Measurements from ENCODE around the gene PTGDS.

The PTGDS gene

DNA sequence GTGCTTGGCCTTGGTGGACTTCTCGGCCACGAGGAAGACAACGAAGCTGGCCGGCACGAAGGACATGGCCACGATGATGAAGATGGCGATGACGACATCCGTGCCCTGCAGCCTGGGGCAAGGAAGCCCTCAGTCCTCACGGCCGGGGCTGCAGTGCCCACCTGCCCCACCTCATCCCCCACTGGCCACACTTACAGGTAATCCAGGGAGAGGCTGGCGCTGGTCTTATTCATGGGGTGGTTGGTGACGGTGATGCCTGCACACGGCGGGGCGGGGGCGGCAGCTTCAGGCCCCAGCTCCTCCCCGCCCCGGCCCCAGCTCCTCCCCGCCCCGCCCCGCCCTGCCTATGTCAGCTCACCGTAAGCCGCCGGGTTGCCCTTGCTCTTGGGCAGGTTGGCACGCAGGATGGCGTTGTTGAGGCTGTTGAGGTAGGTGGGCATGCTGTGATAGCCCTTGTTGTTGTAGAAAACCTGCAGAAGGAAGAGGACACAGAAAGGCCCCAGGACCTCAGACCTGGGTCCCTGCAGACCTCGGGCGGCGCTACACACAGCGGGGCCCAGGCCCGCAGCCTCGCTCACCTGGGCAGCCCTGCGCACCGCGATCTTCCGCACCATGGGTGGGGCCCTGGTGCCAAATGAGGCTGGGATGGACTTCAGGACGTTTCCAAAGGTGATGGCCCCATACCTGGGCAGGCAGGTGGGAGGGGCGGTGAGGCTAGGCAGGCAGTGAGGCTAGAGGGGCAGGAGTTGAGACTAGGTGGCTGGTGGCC is 34.8 kb downstream of the PTGDS start:
- DNase-seq, result no peak

DNA sequence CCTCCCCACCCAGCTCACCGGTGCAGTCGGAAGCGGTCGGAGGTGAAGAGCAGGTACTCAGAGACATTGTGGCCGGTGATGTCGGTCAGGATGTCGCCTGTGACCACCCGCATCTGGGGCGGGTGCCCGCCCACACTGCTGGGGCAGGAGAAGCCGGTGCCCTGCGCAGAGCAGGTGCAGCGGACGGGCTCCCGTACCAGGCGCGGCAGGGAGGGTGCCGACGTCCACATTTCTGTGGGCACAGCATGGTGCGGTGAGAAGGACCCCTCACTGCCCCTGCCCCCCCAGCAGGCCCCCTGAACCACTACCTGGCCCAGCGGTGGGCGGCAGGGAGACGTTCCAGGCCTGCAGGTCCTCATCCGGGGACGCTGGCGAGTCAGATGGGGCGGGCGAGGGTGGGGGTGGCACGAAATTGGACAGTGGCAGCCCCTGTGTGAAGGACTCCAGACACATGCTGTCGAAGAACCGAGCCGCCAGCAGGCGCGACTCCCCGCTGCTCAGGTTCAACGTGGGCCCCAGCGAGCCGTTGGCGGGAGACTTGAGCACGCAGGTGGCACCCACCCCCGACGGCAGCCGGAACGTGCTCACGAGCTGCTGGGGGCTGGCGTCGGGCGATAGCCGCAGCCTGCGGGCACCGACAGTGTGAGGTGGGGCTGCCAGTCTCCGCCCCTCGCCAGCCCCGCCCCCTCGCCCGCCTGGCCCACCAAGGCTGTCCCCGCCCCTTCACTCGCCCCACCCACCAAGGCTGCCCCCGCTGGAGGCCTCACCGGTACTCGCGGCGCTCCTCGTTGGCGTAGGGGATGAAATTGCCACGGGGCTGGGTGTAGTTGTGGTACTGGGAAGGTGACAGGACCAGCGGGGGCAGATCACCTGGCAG is 35.6 kb downstream of the PTGDS start:
- DNase-seq, result no peak

DNA sequence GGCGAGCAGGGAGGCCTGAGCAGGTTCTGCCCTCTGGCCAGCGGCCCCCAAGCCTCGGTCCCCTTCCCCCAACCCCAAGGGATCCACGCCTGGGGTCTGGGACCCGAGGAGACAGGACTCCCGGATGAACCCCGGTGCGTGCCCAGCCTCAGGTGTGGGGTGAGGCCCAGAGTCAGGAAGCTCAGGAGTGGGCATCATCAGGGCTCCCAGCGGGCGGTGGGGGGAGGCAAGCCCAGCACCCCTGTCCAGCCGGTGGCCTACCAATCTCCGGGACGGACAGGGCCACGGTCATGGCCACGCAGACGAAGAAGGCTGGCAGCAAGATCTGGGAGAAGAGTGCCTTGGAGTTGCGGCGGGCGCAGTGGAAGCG is 36.3 kb downstream of the PTGDS start:
- DNase-seq, result no peak

DNA sequence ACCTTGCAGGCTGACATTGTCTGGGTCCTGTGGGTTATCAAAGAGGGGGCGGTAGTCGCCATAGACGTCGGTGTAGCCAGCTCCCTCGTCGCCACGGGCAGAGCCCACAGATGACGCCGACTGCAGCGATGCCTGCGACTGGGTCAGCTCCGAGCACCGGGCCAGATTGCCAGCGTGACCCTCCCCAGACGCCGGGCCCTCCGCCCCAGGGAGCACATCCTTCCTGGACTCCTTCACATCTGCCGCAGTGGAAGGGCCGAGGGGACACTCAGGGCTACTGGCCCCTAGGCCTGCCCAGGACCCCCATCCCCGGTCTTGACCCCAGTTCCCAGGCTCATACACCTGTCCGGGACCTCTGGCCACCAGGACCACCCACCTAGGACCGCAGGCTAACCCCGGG is 36.9 kb downstream of the PTGDS start:
- no peak for DNase-seq

DNA sequence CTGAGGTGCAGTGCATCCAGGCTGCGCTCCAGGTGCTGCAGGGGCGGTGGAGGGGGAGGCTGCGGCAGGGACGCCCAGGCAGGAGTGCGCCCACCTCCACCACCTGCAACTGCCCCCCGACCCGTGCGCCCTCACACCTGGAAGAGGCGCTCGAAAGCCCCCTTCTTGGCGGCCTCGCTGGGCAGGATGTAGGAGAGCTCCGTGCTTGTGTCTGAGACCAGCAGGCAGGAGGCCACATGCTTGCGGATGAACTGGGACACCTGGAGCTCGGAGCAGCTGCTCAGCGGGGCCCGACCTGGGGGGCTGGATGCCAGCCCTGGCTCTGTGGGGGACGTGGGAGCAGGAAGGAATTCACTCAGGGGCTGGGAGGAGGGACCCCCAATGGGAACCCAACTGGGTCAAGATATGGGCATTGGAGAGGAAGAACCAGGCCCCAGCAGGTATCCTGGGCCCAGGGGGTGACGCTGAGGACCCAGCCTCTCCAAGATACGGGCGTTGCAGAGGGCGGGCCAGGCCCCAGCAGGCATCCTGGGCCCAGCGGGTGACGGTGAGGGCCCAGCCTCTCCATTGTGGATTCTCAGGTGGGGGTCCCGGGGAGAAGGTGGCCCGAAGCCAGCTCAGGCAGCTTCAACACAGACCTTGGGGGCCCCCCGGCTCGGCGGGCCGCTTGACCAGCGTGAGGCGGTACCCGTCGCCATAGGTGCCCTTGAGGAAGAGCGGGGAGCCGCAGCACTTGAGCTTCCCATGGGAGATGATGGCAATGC is 37.7 kb downstream of the PTGDS start:
- no peak for DNase-seq

DNA sequence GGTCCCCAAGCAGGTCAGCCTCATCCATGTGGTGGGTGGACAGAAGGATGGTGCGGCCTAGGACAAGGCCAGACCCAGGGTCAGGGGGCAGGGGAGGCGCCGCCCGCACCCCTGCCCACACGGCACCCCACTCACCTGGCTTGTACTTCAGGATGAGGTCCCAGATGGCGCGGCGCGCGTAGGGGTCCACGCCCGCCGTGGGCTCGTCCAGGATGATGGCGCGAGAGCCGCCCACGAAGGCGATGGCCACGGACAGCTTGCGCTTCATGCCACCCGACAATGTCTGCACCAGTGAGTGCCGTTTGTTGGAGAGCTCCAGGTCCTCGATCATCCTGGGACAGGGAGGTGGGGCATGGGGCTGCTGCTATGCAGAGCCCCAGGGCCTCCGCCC is 38.2 kb downstream of the PTGDS start:
- DNase-seq, result no peak

DNA sequence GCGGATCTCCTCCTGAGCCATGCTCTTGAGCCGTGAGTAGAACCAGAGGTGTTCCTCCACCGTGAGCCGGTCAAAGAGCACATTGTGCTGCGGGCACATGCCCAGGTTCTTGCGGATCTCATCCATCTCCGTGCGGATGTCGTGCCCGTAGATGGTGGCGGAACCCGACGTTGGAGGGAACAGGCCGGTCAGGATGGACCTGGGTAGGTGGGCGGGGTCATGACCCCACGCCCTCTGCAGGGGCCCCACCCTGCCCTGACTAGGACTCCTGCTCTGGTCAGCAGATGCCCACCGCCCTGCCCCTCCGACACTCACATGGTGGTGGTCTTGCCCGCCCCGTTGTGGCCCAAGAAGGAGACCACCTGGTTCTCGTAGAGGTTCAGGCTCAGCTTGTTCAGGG is 38.7 kb downstream of the PTGDS start:
- no peak for DNase-seq

DNA sequence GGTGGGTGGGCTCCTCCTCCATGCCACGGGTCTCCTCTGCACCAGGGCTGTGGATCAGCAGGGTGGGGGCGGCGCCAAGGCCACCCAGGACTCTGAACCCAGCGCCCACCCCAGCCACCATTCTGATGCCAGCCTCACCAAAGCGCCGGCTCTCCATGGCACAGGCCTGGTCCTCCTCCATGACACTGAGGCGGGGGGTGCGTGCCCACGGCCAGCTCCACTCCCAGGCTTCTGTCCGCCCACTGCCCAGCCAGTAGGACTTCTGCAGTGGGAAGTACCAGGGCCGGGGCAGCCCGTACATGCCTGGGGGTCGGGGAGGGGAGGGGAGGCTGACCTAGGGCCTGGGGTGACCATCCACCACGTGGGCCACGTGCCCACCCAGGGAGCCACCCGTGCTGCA is 39.1 kb downstream of the PTGDS start:
- no peak for DNase-seq

DNA sequence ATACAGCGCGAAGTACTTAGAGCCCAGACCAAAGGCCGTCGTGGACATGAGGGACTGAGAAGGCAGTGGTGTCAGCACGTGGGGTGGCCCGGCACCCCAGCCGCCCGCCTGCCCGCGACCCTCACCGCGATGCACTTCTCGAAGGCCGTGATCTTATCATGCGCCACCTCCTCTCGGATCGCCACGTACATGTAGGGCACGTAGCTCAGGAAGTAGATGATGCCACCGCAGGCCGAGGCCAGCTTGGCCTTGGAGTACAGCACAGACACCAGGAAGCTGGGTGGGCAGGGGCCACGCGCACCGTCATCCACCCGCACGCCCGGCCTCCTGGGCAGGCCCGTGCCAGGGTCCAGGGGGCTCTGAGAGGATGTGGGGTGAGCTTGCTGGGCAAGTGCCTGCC is 39.8 kb downstream of the PTGDS start:
- DNase-seq, result no peak

DNA sequence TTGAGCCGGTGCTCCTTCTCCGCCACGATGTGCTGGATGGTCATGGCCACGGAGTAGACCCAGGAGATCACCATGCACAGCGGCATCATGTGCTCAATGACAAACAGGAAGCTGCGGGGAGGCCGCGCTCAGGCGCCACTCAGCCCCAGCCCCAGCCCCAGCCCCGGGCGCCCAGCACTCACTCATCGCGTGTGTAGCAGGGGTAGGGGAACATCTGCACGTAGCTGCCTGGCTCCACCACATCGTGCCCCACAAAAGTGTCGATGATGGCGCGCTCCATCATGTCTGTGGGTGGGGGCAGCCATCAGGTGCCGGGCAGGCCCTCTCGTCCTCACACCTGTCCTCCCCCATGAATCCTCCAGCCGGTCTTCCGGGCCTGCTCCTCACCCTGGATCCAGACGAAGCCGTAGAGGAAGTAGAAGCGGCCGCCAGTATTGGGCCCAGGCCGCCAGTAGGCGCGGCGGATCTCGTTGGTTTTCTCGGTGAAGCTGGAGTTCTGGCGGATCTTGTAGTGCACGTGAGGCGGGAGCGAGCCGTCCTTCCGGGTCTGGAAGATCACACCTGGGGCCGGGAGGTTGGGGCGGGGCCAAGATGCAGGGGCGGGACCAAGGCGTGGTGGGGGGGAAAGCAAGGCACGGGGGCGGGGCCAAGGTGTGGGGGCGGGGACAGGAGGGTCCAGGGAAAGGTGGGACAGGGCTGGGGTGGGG is 40.6 kb downstream of the PTGDS start:
- no peak for DNase-seq

DNA sequence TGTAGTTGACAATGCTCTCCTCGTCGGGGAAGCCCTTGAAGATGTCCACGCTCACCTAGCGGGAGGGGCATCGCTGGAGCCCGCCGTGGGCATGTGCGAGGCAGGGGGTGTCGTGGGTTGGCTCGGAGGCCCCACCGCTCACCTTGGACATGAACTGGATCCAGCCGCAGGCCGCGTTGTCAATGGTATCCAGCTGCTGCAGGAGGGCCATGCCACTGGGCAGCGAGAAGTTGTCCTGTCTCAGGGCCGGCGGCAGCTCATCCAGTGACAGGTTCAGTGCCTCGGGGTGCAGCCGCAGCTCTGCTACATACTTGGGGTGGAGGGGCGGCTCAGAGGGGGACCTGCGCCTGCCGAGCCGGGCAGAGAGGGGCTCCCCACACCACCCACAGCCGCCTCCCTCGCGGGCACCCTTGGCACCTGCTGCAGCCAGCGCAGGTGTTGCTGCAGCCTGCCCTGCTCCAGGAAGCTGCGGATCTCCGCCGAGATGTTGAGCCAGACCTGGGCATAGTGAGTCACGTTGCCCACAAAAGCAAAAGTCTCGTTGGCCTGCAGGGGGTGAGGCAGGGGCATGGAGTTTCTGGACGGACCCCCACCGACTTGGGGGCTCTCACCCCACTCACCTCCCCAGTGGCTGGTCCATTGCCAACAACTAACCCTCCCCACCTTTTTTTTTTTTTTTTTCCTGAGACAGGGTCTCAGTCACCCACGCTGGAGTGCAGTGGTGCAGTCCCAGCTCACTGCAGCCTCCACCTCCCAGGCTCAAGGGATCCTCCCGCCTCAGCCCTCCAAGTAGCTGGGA is 41.7 kb downstream of the PTGDS start:
- DNase-seq, result no peak

DNA sequence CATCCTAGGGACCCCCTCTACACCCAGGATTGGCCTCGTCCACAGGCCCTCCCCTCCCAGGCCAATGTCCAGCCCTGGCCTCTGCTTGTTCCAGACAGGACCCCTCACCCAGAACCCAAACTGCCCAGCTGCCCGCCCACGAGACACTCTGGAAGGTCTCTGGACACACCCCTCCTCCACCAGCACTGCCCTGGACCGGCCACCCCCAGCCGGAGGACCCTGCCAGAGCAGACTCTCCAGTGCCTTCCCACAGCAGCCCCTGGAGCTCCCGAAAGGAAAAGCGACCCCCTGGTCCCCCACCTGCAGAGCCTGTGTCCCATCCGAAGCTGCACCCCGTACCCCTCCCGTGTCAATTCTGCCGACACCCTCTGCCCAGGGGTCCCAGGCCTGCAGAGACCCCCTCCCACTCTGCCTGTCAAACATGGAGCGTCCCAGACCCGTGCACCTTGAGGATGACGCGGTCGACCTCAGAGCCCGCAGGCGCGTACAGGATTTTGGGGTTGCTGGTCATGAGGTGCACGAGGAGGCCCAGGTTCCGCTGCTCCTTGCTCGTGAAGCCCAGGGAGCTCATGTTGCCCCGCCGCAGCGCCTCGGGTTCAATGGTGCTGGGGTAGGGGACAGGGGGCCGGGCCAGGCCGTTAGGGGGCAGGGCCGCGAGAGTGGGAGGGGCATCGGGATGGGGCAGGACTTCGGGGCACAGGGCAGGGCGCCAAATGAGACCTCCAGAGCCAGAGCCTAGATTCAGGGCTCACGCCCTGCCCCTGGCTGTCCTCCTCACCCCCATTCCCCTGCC is 42.8 kb downstream of the PTGDS start:
- DNase-seq, result no peak

DNA sequence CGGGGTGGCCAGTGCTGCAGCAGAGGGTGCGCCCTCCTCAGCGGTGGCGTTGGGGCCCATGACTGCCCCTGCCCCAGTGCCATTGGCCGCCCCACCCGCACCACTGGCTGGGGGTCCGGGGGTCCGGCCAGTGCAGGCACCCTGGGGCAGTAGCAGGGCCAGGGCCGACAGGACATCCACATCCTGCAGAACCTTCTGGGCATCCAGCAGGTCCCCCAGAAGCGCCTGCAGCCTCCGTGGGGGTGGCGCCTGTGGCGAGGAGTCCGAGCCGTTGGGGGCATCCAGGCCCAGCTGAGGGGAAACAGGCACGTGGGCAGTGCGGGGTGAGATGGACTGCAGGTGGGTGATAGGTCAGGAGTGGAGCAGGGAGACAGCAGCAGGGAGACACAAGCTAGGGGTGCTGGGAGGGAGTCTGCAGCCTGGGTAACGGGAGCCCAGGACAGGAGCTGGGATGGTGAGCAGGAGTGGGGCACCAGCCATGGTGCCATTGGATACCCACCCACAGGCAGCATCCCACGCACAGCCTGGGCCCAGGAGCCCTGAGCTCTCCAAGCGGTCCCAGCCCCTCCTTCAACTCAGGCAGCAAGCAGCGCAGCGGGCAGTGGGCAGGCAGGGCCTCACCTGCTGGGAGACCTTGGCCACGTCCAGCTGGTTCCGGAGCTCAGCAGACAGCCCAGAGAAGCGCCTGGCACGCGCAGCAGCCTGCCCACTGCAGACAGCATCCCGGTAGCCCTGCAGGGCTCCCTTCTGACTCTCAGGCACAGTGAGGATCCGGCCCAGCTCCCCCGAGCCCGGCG is 43.7 kb downstream of the PTGDS start:
- no peak for DNase-seq

DNA sequence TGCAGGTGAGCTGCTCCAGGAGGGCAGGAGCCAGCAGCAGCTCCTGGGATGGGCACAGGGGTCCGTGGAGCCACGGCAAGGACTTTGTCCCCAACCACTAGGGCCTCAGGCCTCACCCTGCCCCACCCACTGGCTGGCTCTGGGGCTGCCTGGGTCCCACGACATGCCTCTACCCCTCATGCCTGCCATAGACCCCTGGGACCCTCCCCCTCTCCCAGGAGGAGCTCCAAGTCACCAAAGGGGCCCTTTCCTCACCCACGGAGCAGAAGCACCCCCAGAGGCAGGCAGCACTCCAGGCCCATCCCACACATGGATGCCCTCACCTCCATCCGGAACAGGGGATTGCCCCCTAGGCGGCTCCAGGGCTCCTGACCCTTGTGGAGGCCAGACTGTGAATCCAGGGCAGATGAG is 44.3 kb downstream of the PTGDS start:
- DNase-seq, result no peak

DNA sequence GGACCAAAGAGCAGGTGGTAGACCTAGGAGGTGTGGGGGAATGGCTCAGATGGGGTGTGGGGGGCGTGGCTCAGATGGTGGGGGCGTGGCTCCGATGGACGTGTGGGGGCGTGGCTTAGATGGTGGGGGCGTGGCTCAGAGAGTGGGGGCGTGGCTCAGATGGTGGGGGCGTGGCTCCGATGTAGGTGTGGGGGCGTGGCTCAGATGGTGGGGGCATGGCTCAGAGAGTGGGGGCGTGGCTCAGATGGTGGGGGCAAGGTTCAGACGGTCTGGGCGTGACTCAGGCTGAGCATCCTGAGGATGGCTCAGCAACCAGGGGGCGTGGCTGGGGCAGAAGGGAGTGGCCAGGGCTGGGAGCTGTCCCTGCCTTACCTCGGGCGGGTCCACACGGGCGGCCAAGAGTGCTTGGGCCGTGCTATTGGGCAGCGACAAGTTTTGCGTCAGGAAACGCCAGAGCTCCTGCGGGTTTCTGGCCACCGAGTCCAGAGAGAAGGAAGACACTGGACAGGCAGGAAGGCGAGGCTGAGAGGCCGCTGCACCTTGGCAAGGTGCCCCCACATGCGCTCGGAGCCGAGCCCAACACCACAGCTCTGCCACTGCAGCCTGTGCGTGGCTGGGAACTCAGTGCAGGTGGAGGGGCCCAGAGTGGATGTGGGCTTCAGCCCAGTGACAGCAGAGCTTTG is 44.8 kb downstream of the PTGDS start:
- peak; percentile 76 to 77 for DNase-seq

DNA sequence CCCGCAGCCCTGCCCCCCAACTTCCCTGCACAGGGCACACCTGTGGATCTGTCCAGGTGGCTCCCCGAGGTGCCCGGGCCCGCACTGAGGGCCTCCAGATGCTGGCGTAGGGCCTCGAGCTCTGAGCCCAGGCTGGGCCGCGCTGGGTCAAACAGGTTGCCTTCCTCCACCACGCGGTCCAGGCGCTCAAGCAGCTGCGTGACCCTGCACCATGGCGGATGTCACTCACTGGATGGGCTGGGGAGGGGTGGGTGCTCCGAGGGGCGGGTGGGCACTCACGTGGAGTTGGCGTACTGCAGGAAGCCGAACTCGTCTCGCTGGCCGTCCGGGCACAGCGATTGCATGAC is 45.3 kb downstream of the PTGDS start:
- DNase-seq, result no peak

DNA sequence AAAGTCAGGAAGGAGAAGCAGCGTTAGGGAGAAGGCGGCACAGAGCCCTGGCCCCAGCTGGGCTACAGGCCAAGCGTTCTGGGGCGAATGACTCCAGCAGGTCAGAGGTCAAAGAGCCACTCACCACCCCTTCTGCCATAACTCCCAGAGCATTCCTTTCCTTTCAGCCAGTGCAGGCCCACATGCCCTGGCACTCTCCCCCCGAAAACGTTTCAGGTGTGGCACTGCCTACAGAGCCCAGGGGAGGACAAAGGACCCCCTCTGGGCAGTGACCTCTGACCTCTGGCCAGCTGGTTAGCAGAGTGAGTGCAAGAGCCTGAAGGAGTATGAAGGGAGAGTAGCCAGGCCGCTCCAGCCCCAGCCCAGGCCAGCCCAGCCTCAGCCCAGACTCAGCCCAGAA is 45.9 kb downstream of the PTGDS start:
- DNase-seq, result no peak

DNA sequence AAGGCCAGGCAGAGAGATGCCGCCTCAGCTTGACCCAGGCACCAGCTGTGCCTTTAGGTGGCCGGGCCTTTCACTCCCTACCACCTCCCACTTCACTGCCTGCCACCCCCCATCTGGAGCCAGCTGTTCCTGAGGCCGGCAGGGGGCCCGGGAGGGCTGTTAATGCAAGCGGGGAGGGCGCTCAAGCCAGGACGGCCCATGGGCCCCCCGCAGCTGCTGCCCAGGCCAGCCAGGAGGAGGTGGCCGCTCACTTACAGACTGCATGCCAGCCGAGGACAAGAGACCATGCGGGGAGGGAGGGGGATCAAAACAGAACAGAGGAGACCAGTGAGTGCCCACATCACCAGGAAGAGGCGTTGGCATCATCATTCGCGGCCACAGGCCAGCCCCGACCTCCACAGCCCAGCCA is 46.3 kb downstream of the PTGDS start:
- no peak for DNase-seq

DNA sequence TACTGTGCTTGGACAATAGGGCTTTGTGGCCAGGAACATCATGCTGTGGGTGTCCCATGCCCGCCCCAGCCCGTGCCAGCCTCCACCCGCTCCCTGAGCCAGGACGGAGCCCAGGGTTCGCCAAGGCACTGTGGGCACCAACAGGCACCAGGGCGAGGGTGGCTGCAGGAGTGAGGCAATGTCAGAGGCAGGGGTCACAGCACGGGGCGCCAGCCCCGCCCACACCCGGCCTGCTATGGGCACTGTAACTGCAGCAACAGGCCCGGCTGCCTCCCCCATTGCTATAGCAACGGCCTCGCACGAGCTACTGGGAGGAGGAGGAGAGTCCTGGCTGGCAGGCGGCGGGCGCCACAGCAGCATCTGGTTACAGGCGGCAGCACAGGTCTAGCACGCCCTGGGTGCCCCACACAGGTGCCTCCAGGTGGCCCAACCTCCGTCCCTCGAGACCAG is 48.2 kb downstream of the PTGDS start:
- peak in 1 of 2 donors; percentile 48 for DNase-seq

DNA sequence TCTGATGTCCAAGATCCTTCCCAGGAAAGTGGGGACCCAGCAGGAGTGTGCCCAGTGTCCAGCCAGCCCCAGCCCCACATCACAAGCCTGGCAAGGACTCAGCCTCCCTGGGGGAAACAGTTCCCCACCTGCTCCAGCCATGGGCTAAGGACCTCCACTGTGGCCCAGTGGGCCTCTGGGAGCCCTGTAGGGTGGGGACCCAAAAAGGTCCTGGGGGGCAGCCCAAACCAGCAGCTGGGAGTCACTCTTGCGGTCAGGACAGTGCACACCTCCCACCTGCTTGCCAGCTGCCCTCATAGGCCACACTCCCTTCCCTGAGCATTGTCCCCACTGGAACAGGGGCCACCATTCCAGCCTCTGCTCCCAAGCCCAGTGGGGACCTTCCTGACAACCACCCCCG is 49.1 kb downstream of the PTGDS start:
- DNase-seq, result no peak

Measured in CD4-positive, alpha-beta T cell treated with Interleukin-4 for 1 hour (primary cell).